MV-4-11 (cell line): Measurements from ENCODE around the gene KLK4.

ENCODE experiments used
- DNase-seq: peaks from one replicate; lab custom pipeline; 2025; lab: John Stamatoyannopoulos, UW

Gene KLK4, protein sequence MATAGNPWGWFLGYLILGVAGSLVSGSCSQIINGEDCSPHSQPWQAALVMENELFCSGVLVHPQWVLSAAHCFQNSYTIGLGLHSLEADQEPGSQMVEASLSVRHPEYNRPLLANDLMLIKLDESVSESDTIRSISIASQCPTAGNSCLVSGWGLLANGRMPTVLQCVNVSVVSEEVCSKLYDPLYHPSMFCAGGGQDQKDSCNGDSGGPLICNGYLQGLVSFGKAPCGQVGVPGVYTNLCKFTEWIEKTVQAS

DNA sequence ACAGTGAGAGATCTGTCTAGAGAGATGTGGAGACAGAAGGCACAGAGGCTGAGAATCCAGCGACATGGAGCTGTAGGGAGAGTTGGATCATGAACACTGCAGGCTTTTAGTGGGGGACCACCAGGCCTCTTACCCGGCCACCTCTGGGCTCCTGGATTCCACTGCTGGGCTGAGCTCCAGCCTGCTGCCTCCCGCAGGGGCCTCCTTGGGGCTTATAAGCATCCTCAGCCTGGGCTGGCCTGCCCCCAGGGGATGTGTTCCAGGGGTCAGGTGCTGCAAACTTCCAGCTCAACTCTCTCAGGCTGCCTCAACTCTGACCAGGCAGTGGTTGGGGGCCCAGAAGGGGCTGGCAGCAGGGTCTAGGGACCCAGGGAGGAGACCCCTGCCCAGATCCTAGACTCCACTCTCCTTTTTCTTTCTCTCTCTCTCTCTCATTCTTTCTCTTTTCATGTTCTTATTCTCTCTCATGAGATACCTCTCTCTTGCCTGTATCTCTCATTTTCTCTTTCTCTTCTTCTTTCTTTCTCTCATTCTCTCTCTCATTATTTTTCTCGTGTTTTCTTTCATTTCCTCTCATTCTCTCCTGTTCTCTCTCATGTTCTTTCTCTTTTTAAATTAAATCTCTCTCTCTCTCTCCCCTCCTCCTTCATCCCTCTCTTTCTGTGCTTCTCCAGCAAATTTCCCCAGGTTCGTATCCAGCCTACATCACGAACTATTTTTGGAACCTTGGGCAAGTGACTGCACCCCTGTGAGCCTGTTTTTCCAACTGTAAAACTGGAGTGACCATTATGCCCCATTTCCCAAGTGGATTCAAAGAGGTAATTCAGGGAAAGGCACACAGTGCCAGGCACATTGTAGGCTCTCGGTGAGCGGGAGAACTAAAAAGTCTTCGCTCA is at the start of gene KLK4:
Gene KLK4 (minus strand): TSS at position 190 of the 896 bp plus-strand sequence. CDS start 657 bp downstream, outside the sequence.
- no peak for DNase-seq

DNA sequence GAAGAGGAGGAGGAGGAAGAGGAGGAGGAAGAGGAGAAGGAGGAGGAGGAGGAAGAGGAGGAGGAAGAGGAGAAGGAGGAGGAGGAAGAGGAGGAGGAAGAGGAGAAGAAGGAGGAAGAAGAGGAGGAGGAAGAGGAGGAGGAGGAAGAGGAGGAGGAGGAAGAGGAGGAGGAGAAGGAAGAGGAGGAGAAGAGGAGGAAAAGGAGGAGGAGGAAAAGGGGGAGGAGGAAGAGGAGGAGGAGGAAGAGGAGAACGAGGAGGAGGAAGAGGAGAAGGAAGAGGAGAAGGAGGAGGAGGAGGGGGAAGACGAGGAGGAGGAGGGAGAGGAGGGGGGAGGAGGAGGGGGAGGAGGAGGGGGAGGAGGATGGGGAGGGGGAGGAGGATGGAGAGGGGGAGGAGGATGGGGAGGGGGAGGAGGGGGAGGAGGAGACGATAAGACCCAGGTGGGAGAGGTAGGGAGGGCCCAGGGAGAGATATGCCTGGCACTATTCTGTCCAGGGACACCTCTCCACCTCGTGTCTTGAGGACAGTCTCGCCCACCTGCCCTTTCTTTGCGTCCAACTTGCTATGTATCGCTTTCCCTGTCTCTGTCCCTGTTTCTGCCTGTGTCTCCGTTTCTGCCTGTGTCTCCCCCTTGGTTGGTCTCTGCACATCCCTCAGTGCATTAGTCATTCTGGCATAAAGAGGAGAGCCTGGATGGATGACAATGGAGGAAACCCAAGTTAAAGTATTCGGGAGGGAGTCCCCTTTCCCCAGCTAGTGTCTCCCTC is 48.7 kb upstream of the KLK4 start:
- DNase-seq: no peak

DNA sequence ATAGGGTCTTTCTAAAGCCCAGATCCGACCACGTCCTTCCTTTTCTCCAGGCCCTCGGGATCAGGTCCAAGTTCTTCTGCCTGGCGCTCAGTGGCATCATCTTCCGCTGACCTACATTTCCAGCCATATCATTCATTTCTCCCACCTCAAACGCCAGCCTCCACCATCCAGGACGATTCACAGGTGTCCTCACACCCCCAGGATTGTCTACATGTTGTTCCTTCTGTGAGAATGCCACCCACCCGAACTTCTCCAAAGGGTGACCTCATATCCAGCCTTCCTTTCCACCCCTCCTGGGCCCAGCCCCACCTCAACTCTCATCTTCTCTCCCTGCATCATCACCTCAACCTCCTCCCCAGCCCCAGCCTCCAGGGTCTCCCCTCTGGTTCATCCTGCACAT is 46.4 kb upstream of the KLK4 start:
- no peak for DNase-seq

DNA sequence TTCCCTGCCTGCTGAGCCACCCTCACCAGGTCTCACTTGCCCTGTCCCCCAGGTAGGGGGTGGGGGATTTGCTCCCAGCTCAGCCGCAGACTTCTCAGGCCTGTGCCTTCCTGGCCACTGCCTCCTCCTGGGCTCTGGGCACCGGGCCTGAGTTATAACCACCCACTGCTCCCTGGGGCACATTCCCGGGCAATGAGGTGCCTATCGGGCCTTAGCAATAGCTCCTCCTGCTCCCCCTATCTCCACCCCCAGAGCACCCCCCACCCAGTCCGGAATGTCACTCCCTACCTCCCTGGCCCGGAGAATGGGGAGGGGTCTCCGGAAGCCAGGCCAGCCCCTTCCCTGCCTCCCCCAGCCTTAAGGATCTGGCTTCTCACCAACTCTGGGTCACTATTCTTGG is 41.7 kb upstream of the KLK4 start, which contains the start of gene KLK5:
Gene KLK5 (minus strand): TSS at position 129 of the 400 bp plus-strand sequence. CDS start 381 bp downstream, outside the sequence.
- DNase-seq: no peak

DNA sequence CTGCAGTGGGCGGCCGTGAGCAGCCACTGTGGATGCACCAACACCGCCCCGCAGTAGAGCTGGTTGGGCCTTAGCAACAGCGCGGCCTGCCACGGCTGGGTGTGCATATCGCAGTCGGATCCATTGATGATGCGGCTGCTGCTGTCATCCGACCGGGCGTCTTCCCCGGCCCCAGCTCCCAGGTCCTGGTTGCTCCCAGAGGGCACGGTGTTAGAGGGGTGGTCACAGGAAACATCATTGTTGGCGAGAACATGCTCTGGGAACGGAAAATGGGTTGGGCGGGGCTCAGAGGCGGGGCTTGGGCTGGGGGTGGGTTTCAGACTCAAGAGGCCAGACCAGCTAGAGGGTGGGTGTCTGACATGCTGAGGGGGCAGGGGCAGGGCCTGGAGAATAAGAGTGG is 38.7 kb upstream of the KLK4 start:
- DNase-seq: no peak

DNA sequence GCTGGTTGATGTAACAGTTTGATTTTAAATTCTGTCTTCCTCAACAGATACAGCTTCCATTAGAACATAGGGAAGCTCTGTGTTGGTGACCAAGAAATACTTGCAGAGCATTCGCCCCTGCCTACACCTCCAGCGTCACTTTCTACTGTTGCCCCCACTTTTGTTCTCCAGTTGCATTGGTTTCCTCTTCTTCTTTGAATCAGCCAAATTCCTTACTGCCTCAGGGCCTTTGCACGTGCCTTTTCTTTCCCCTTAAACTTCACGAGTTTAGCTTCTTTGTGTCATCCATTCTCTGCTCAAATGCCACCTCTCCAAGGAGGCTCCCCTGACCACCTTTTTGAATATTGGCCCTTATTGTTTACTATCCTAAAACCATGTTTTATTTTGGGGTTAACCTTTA is 35.9 kb upstream of the KLK4 start:
- DNase-seq: no peak

DNA sequence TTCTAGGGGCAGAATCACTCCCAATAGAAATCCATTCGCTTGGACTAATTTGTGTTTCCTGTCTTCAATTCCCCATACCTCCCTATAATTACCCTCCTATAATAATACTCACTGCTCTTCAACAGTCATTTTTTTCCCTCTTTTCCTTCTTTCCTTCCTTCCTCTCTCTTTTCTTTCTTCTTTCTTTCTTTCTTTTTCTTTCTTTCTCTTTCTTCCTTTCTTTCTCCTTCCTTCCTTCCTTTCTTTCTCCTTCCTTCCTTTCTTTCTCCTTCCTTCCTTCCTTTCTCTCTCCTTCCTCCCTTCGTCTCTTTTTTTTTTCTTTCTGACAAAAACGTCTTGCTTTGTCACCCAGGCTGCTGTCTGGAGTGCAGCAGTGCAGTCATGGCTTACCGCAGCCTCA is 33.6 kb upstream of the KLK4 start:
- no peak for DNase-seq

DNA sequence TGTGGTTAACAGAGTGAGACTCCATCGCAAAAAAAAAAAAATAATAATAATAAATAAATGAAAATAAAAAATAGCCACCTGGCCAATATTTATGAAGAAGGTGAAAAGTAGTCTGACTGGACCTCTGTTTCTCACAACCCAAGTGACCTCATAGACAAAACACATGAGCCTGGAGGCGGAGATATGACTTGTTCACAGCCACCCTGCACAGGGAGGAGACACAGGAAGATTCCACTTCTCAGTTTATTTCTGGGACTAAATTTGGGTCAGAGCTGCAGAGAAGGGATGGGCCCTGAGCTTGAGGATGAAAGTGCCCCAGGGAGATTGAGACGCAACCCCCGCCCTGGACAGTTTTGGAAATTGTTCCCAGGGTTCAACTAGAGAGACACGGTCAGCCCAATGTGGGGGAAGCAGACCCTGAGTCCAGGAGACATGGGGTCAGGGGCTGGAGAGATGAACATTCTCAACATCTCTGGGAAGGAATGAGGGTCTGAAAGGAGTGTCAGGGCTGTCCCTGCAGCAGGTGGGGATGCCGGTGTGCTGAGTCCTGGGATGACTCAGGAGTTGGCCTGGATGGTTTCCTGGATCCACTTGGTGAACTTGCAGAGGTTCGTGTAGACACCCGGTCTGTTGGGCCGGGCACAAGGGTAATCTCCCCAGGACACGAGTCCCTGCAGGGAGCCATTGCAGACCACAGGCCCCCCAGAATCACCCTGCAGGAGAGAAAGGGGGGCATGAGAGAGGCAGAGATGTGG is 32.1 kb upstream of the KLK4 start:
- DNase-seq: no peak

DNA sequence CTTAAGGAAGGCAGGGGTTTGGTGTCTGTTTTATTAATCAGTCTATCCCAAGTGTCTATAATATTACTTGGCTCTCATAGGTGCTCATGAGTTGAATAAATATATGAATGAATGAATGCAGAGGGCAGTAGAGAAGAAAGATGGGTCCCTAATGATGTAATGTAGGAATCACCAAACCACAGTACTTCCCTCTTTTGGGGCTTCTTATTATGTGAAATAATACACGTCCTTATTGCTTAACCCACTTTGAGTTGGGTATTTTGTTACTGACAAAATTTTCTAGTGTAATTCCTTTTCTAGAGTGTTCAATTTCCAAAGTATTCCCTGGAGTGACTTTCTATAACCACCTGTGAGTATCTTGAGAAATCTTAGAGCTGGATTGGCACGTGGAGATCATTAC is 28.4 kb upstream of the KLK4 start:
- peak; percentile 63 for DNase-seq

DNA sequence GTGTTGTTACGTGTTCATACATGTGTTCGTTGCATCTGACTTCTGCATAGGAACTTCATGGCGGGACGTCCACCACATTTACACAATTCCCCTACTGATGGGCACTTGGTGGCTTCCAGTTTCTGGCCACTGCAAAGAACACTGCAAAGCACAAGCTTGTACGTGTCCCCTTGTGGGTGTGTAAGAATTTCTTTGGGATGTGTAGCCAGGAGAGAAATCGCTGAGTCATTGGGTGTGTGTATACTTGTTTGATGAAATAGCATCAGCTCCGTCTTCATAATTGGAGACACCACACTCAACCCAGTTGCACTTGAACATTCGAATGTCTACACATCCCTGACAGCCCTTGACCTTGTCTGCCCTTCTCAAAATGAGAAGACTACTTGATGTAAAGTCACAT is 22.4 kb upstream of the KLK4 start:
- DNase-seq: no peak

DNA sequence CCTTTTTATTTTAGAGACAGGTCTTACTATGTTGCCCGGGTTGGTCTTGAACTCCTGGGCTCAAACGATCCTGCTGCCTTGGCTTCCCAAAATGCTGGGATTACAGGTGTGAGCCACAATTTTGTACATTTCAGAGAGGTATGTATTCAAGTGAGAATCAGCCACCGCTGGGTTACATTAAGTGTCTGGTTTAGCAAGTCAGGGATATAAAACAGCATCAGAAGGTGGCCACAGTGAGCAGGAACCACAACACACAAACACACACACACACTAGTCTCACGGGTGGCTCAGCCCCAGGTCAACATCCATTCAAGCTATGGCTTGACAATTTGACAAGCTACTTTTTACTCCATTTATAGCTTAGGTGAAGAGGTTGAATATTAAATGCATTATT is 21.5 kb upstream of the KLK4 start:
- no peak for DNase-seq

DNA sequence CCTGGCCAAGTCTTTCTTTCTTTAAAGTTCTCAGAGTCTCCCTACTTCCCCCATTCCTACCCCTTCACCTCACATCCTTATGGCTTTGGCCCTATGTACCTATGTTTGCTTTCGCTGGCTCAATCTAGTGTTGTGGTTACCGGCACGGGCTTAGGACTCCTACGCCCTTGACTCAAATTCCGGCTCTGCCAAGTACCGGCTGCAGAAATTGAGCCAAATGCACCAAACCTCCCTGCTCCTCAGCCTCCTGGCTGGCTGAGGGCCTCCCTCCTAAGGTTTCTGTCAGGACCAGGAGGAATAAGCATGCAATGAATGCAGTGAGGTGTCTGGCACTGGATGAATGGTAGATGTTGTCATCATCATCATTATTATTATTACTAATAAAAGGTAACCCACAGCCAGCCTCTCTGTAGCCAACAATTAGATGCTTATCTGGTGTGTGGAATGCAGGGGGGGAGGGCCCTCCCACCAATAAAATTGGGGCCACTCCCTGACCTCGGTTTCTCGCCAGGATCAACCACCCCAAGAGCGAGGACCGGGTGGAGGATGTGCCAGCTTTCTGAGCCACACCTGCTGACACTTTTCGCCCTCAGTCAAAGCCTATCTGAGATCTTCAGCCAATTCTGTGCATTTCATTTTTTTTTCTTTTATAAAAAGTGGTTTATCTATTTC is 21.0 kb upstream of the KLK4 start:
- no peak for DNase-seq

DNA sequence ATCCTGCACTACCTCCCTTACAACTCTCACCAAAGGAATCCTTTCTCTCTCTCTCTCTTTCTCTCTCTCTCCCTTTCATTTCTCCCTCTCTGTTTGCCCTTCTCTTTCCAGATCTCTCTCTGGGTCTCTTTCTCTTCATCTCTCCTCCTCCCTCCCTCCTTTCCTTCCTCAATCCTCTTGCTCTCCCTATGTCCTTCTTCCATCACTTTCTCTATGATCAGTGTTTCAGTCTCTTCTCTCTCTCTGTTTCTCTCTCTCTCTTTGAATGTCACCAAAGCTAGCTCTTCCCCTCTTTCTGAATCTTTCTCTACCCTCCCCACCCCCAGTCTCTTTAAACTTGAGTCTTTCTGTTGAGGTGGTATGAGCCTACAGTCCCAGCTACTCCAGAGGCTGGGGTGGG is 19.8 kb upstream of the KLK4 start:
- DNase-seq: no peak

DNA sequence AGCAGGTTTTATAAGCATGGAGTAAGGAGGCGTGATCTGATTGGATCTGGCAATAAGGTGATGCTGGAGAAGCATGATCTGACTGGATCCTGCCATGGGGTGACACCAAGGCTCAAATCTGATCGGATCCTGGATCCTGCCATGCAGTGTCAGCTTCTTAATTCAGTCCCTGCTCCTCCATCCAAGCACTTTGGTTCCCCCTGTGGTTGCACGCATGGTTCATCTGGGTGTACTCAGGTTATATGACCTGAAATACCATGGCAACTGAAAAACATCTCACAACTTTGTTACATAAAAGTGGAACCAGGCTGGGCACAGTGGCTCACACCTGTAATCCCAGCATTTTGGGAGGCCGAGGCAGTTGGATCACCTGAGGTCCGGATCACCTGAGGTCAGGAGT is 17.6 kb upstream of the KLK4 start:
- no peak for DNase-seq

DNA sequence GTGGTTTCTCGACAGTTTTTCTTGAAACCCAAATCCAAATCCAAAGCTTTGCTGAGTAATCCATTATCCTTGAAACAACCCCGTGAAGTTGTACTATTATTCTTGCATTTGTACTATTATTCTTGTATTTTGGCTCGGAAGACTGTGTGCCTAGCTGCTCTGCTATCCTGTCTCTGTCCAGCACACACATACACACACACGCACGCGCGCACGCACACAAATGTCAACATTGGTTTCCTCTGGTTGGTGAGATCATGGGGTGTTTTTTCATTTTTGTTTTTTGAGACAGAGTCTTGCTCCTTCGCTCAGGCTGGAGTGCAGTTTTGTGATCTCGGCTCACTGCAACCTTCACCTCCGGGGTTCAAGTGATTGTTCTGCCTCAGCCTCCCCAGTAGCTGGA is 14.9 kb upstream of the KLK4 start:
- DNase-seq: no peak

DNA sequence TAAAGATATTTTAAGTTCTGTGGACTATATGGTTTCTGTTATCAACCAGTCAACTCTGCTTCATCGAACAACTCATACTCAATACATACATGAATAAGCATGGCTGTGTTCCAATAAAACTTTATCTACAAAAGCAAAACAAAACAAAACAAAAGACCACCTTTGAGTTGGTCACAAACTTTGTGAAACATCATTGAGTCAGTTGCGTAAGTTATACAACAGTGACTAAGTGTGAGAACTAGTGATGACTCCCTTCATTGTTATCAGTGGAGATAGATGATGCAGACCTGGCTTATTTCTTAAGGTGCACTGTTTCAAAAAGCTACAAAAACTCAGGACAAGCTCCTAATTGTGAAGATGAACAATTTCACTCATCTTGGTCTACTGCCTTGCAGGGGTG is 14.5 kb upstream of the KLK4 start:
- no peak for DNase-seq

DNA sequence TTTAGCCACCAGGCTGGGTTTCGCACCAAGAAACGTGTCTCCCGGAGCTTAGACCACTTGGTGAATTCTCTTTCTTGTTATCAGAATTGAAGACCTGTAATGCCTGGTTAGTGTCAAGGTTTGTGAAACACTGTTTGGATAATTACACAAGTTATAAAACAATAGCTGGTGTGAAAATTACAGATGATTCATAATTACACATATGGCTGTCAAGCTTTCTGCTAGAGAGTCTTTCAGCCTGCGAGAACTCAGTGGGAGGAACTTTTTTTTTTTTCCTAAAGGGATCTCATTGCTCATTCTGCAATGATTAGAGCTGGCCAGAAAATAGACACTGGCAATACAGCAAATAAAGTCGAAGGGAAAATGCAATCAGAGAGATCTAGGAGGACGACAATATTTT is 13.4 kb upstream of the KLK4 start:
- DNase-seq: no peak

DNA sequence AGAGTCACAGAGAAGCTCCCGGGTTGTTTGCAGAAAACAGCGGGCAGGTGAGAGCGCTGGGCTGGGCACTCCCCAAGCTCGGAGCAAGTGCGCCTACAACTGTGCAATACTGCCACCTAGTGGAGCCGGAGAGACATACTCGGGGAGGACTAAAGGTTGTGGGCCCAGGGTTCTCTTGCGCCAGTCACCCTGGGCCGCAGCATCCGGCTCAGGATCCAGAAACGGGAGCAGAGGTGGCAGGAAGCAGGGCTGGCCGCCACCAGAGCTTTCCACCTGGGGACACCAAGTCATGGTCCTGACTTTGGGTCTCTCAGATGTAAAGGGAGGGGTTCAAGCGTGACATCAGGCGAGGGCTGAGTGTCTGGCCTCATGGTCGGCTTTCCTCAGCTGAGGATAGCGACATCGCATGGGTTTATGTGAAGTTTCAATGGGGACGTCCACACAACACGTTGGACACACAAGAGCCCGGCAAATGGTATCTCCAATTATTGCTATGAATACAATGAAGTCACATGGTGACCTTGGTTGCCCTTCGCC is 11.2 kb upstream of the KLK4 start:
- DNase-seq: peak; percentile 76

DNA sequence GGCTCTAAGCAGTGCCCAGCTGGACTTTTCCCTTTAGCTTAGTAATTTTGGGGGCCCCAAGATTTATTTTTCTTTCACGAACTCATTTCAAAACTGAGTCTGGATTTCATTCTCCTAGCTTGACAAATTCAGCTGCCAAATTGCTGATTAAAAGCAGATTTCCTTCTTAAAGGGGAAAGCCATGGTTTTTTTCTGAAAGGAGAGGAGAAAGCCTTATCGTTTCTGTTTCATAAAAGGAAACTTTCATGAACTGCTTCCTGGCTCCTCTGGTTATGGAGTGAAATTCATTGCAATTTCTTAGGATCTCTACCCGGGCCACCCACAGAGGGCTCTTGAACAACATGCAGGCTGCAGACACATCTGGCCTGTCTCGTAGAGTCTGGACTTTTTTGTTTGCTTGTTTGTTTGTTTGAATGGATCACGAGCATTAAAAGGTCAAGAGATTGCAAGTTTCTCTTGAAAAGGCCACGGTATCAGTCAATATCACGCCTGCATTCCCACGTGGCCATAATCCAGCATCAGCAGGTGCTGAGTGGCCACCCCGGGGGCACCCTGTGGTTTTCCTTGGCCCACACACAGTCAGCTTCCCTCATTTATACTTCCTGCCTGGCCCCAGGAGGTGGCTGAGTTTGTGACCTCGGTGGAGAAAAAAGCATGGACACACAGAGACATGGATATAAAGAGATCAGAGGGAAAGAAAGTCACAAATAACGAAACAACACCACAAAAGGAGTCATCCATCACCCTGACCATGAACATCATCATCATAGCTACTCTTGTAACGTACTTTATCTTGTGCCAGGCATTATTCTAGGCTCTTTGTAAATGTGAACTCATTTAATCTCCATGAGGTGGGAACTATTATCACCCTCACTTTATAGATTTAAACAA is 10.5 kb upstream of the KLK4 start:
- DNase-seq: no peak

DNA sequence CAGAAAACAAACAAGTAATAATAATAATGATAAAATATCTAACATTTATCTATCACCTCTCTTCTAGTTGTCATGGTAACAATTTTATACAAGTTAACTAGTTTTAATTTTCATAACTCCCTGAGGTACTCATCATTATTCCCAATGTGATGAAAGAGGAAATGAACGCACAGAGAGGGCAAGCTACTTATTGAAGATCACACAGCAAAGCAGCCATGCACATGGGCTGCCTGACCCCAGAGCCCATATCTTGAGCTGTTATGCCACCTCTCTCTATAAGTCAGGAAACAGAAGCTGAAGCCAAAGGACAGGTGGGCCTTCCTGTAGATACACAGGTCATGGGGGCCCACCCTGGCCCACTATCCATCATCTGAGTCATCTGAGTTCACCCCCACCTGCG is 4.9 kb upstream of the KLK4 start:
- DNase-seq: no peak
